Adrenal gland (tissue), 5 donors: ENCODE data around the gene TES.

Experiments
- POLR2A ChIP-seq, 2 donors: fragments of 450-650 bp; IDR thresholded peaks; one replicate each; pipeline ENCODE4 v1.6.1; 2017; ENCODE audit warnings: antibody characterized with exemption in 2 of 2, mild to moderate bottlenecking in 2 of 2, moderate library complexity in 1 of 2
- TF ChIP-seq, protein P1 (sequence below), 6 experiments: fragments of 450-650 bp in 4 of 6; fragments of 200-600 bp in 2 of 6; sonication (generic) in 1 of 6; IDR thresholded peaks; 1 replicate in 5 of 6; 2 replicates in 1 of 6; pipeline versions ENCODE4 v1.5.1 to v1.8.0; 2016 to 2021; ENCODE audit warnings: antibody characterized with exemption in 6 of 6, mild to moderate bottlenecking in 2 of 6, moderate library complexity in 1 of 6
- donor health status: DM: no; HTN: no; CAD: no.

DNA sequence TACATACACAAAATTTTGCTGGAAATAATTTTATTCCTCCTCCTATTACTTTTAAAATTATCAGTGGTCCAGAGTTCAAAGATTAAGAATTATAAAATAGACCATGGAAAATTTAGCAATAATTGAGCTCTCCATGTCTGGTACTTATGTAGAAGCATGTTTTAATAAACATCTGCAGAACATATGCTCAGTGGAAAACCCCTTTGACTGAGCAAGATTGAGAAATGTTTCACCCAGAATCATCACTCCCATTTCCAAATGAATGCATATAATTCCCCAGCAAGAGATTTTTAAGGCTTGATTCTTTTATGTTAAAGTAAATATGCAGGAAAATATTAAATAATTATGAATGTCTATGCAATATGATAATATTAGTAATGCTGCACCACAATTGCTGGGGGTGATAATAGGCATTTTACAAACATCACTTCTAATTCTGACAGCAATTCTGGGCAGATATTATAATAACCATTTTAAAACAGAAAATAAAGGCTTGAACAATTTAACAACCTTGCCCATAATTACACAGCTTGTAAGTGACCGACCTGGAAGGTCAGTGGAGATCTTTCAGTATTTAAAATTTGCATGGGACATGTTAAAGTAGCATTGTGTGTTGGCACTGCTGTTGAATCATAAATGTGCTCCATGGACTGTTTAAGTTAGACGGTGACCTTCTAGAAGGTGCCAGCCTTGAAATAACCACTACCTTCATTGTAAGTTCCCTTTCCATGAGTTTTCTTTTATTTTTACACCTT is 45.6 kb upstream of the TES start:
- TF ChIP-seq POLR2A (IDR thresholded peaks at IDR 0.05): no peak
- TF ChIP-seq, protein P1, sequence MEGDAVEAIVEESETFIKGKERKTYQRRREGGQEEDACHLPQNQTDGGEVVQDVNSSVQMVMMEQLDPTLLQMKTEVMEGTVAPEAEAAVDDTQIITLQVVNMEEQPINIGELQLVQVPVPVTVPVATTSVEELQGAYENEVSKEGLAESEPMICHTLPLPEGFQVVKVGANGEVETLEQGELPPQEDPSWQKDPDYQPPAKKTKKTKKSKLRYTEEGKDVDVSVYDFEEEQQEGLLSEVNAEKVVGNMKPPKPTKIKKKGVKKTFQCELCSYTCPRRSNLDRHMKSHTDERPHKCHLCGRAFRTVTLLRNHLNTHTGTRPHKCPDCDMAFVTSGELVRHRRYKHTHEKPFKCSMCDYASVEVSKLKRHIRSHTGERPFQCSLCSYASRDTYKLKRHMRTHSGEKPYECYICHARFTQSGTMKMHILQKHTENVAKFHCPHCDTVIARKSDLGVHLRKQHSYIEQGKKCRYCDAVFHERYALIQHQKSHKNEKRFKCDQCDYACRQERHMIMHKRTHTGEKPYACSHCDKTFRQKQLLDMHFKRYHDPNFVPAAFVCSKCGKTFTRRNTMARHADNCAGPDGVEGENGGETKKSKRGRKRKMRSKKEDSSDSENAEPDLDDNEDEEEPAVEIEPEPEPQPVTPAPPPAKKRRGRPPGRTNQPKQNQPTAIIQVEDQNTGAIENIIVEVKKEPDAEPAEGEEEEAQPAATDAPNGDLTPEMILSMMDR (IDR thresholded peaks at IDR 0.05): no peak
